ENCODE results near the gene TAS1R1.

DNA sequence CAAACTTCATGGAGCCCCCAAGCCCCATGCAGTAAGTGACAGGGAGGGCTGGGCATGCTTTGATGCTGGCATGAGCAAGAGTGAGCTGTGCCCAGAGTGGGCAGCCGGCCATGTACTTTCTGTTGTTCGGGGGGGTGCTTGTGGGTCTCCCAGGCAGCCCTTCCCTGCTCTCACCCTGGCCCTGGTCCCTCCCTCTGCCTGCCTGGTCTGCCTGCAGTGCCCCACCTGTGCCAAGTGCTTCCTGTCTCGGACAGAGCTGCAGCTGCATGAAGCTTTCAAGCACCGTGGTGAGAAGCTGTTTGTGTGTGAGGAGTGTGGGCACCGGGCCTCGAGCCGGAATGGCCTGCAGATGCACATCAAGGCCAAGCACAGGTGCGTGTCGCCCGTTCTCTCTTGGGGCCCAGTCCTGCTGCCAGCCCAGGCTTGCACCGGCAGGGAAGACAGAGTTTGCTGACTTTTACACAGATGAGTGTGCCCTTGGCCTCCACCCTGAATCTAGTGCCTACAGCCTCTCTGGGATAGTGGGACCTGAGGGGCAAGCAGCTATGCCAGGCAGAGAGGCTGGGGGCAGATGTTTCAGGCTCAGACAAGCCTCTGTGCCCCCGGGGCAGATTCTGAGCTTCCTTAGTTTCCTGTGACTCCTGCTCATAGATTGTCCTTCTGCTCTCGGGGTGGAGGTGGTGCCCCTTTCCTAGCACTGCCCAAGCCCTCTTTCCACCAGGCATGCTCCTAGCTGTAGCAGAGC lies 32.3 kb downstream of the TAS1R1 start:
- TF ChIP-seq, protein P1, sequence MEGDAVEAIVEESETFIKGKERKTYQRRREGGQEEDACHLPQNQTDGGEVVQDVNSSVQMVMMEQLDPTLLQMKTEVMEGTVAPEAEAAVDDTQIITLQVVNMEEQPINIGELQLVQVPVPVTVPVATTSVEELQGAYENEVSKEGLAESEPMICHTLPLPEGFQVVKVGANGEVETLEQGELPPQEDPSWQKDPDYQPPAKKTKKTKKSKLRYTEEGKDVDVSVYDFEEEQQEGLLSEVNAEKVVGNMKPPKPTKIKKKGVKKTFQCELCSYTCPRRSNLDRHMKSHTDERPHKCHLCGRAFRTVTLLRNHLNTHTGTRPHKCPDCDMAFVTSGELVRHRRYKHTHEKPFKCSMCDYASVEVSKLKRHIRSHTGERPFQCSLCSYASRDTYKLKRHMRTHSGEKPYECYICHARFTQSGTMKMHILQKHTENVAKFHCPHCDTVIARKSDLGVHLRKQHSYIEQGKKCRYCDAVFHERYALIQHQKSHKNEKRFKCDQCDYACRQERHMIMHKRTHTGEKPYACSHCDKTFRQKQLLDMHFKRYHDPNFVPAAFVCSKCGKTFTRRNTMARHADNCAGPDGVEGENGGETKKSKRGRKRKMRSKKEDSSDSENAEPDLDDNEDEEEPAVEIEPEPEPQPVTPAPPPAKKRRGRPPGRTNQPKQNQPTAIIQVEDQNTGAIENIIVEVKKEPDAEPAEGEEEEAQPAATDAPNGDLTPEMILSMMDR (IDR thresholded peaks at IDR 0.05; ENCODE audit: poor library complexity, severe bottlenecking), result no peak
- TF ChIP-seq EZH2 (IDR thresholded peaks at IDR 0.05; ENCODE audit: borderline replicate concordance, insufficient read depth, low read length, poor library complexity, severe bottlenecking) (no peak), RAD21 (conservative IDR thresholded peaks at IDR 0.05) (no peak), EP300 (conservative IDR thresholded peaks at IDR 0.05; ENCODE audit: poor library complexity, severe bottlenecking) (no peak), POLR2AphosphoS5 (IDR thresholded peaks at IDR 0.05) (no peak)
- TF ChIP-seq, protein P2, sequence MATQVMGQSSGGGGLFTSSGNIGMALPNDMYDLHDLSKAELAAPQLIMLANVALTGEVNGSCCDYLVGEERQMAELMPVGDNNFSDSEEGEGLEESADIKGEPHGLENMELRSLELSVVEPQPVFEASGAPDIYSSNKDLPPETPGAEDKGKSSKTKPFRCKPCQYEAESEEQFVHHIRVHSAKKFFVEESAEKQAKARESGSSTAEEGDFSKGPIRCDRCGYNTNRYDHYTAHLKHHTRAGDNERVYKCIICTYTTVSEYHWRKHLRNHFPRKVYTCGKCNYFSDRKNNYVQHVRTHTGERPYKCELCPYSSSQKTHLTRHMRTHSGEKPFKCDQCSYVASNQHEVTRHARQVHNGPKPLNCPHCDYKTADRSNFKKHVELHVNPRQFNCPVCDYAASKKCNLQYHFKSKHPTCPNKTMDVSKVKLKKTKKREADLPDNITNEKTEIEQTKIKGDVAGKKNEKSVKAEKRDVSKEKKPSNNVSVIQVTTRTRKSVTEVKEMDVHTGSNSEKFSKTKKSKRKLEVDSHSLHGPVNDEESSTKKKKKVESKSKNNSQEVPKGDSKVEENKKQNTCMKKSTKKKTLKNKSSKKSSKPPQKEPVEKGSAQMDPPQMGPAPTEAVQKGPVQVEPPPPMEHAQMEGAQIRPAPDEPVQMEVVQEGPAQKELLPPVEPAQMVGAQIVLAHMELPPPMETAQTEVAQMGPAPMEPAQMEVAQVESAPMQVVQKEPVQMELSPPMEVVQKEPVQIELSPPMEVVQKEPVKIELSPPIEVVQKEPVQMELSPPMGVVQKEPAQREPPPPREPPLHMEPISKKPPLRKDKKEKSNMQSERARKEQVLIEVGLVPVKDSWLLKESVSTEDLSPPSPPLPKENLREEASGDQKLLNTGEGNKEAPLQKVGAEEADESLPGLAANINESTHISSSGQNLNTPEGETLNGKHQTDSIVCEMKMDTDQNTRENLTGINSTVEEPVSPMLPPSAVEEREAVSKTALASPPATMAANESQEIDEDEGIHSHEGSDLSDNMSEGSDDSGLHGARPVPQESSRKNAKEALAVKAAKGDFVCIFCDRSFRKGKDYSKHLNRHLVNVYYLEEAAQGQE (IDR thresholded peaks at IDR 0.05; ENCODE audit: borderline replicate concordance), result no peak

Measured in neural cell (in vitro differentiated cells).